ENCODE results near the gene MITF.

- TF ChIP-seq CTCF (IDR thresholded peaks at IDR 0.05) (no peak), ZFX (IDR thresholded peaks at IDR 0.05; ENCODE audit: borderline replicate concordance) (no peak)
Measured at GRCh38 chr3:69762768-69763229, 23.5 kb downstream of the MITF start.
